ENCODE data around the gene RFPL4A.
"Not testable (repeated sequence)": the region's sequence is repeated elsewhere in the genome, so short reads cannot be mapped to it uniquely, and the experiment has no call there.

DNA sequence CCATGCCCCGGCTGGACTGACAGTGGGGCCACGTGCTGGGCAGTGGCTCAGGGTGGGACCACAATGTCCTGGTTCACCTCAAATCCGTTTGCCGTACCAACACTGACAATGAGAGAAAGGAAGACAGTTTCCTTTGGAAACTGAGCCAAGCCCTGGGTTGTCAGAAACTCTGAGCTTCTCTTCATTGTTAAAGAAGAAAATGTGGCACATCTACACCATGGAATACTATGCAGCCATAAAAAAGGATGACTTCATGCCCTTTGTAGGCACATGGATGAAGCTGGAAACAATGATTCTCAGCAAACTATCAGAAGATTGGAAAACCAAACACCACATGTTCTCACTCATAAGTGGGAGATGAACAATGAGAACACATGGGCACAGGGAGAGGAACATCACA is 2.1 kb upstream of the RFPL4A start:
- TF ChIP-seq, protein P1, sequence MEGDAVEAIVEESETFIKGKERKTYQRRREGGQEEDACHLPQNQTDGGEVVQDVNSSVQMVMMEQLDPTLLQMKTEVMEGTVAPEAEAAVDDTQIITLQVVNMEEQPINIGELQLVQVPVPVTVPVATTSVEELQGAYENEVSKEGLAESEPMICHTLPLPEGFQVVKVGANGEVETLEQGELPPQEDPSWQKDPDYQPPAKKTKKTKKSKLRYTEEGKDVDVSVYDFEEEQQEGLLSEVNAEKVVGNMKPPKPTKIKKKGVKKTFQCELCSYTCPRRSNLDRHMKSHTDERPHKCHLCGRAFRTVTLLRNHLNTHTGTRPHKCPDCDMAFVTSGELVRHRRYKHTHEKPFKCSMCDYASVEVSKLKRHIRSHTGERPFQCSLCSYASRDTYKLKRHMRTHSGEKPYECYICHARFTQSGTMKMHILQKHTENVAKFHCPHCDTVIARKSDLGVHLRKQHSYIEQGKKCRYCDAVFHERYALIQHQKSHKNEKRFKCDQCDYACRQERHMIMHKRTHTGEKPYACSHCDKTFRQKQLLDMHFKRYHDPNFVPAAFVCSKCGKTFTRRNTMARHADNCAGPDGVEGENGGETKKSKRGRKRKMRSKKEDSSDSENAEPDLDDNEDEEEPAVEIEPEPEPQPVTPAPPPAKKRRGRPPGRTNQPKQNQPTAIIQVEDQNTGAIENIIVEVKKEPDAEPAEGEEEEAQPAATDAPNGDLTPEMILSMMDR (IDR thresholded peaks at IDR 0.05; ENCODE audit: low read depth, low read length), result not testable (repeated sequence)
- TF ChIP-seq POLR2A (IDR thresholded peaks at IDR 0.05; ENCODE audit: extremely low read depth, insufficient read length); MYC (IDR thresholded peaks at IDR 0.05; ENCODE audit: low read depth, low read length): not testable (repeated sequence)
- TF ChIP-seq, protein P2, sequence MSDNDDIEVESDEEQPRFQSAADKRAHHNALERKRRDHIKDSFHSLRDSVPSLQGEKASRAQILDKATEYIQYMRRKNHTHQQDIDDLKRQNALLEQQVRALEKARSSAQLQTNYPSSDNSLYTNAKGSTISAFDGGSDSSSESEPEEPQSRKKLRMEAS (IDR thresholded peaks at IDR 0.05; ENCODE audit: low read depth, low read length), result not testable (repeated sequence)
